ENCODE data around the gene FOXB2.

DNA sequence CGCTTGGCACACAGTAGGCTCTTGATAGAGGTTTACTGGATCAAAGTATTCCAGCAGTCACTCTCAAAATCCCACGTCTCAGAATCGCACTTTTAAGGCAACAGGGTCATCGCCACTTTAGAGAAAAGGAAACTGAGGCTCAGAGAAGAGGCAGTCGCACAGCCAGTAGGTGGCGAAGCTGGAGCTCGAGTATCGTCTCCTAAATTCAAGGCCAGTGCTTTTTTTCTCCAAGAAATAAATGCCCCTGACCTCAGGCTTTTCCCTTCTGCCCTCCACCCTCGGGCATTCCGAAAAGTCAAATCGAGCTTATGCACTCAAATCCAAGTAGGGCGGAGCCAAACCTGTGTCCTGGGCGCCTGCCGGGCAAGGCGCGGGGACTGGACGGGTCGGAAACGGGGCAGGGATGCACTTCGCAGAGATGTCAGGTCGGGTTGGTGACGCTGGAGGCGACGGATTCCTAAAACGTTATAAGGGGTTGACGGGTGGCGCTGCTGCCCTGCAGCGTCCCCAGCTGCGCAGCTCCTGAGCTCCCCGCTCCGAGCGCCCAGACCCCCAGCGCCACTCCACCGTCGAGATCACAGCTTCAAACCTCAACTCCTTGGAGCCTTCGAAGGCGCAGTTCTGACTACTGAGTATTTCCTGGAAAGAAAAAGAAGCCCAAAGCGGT, 4.7 kb upstream of the FOXB2 start:
- TF ChIP-seq, protein P1, sequence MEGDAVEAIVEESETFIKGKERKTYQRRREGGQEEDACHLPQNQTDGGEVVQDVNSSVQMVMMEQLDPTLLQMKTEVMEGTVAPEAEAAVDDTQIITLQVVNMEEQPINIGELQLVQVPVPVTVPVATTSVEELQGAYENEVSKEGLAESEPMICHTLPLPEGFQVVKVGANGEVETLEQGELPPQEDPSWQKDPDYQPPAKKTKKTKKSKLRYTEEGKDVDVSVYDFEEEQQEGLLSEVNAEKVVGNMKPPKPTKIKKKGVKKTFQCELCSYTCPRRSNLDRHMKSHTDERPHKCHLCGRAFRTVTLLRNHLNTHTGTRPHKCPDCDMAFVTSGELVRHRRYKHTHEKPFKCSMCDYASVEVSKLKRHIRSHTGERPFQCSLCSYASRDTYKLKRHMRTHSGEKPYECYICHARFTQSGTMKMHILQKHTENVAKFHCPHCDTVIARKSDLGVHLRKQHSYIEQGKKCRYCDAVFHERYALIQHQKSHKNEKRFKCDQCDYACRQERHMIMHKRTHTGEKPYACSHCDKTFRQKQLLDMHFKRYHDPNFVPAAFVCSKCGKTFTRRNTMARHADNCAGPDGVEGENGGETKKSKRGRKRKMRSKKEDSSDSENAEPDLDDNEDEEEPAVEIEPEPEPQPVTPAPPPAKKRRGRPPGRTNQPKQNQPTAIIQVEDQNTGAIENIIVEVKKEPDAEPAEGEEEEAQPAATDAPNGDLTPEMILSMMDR (conservative IDR thresholded peaks at IDR 0.05; ENCODE audit: low read length), result 0 out of 2 replicates have a peak, but pooled peaks have one; percentile 10
- TF ChIP-seq EZH2phosphoT487 (IDR thresholded peaks at IDR 0.05; ENCODE audit: borderline replicate concordance, low read depth, low read length), result no peak
